Measurements from ENCODE around the gene NUP160.
"Not testable (repeated sequence)": the region's sequence is repeated elsewhere in the genome, so short reads cannot be mapped to it uniquely, and the experiment has no call there.

NUP160 gene

DNA sequence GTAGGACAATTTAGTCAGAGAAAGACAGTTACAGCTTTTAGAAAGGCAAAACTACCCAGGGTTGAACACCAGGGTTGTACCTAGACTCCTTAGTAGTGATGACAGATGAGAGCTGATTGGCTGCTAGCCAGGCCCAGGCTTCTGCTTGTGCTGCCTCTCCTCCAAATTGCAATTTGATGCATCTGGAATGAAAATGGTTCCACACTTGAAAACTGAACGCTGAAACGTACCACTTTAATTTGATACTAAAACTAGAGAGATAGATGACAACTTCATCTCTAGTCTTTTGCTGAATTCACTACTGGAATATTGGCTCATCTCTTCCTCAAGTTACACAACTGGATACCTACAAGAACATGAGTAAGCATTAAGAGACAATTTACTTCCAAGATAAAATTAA, 61.8 kb downstream of the NUP160 start:
- DNase-seq (ENCODE audit: low spot score) = no peak

DNA sequence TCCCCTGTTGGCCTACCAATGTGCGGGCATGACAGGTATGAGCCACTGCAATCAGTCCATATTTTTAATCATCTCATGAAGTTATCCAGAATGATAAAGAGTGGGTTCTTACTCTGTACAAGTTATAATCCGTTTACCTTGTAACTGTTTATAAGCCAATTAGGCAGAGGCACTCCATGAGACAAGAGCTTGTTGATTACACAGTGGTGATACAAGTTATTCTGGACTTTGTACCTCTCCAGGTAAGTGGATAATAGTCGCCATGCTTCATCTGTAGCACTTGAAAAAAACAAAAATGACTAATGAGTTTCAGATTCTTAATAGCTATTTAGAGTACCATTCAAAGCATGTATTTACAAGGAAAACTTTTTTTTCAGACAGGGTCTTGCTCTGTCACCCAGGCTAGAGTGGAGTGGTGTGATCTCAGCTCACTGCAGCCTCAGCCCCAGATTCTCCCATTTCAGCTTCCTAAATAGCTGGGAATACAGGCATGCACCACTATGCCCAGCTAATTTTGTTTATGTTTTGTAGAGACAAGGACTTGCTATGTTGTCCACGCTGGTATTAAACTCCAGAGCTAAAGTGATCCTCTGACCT, 63.3 kb downstream of the NUP160 start:
- DNase-seq (ENCODE audit: low spot score) = no peak

DNA sequence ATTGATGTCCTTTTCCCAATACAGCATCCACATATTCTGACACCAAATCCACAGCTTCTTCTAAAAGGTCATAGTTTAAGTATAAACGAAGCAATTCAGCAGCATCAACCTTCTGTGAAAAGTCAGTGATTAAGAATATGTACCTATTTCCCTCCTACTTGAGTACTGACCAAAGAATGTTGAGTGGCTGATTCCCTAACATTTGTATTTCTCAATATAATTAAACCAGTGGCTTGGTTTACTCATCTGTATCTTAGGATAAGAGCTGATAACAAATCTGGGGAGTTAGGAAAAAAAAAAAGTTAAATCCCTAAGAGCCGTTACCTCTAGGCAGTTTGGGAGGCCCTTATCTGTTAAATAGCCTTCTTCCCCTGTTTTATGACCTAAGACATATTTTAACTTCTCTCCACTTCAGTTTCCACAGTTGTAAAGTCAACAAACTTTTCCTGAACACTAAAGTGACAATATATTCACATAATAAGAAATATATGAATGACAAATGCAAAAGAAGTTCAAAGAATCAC, 65.0 kb downstream of the NUP160 start:
- DNase-seq (ENCODE audit: low spot score) = no peak

DNA sequence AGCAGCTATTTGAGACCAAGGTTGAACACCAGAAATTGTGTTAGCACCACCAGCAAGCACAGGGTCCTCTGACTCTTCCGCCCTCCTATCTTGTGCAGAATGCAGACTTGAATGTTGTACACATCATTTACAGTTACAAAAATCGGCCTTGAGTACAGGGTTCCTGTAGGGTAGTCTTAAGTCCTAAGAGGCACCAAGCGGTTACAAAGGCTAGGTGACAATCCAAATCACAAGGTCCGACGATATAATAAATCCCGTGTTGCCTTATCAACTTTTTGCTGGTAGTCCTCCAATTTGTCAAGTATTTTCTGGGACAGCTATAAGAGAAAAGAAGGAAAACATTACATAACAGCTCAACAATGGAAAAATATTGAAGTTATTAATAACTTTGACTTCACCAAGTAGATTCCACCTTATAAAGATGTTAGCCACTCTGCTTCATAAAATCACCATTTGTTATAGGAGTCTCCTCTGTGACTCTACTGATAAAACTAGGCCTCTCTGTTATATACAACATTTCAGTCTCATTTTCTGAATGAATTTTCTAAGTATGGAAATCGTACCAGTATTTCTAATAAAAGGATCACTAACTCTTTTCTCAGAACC, 69.2 kb downstream of the NUP160 start:
- no peak for DNase-seq (ENCODE audit: low spot score)

DNA sequence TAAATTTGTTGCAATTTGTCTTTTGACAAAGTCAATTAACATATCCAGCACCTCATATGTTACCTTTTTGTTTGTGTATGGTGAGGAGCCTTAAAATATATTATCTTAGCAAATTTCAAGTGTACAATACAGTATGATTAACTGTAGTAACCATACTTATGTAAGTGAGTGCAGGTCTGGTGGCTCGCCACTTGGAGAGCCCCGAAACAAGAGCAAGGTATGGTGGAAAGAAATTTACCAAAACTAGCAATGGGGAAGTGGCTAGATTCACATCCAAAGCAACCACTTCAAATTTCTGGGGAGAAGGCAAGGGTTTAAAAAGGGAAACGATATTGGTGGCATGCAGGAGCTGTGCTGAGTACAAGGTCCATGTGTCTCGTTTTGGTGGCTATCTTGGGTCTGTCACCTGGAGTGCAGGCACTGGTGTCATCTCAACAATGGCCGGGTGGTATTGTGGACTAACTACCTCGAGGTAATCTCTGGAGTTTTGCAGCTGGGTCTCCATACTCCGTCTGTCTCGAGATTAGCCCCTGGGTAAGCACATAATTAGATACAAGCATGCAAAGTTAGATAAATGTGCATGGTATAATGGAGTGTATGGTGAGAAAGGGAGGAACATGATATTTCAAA, 72.8 kb downstream of the NUP160 start:
- no peak for DNase-seq (ENCODE audit: low spot score)

DNA sequence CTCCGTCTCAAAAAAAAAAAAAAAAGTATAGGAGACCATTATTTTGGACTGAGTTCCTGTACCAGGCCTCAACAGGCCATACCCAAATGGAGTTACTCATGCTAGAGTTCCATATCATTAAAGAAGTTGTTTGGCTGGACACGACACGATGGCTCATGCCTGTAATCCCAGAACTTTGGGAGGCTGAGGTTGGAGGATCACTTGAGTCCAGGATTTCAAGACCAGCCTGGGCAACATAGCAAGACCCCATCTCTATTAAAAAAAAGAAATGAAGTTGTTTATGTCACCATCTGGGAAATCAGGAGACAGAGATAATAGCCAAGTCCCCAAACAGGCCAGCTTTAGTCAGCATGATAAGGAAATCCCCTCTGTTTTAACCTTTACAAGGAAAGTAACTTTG, 74.3 kb downstream of the NUP160 start:
- no peak for DNase-seq (ENCODE audit: low spot score)

DNA sequence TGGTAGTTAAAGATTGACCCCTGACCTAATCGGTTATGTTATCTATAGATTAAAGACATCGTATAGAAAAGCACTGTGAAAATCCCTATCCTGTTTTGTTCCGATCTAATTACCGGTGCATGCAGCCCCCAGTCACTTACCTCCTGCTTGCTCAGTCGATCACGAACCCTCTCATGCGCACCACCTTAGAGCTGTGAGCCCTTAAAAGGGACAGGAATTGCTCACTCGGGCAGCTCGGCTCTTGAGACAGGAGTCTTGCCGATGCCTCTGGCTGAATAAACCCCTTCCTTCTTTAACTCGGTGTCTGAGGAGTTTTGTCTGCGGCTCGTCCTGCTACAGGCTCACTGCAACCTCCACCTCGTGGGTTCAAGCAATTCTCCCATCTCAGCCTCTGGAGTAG, 78.6 kb downstream of the NUP160 start:
- DNase-seq (ENCODE audit: low spot score) = not testable (repeated sequence)

DNA sequence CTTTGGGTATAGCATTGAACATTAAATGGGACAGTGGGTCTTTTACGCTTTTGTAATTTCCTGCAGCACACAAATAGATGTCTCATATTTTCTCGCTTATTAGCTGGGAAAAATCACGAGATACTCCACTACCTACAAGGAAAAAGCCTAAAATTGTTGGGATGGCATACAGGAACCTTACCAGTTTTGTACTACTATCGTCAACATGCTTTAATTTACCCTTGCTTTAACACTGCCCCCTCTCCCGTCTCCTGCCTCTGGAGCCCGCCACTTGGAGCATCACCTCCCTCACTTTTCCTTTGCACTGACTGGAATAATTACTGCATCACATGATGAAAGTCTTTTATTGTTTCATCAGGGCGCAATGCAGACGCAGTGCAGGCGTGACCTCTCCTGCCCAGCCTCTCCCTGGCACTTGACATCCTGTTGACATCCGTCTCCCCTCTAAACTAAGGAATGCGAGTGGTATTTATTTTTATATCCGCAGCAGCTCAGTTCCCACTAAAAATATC, 80.0 kb downstream of the NUP160 start:
- DNase-seq (ENCODE audit: low spot score) = peak; percentile 96

DNA sequence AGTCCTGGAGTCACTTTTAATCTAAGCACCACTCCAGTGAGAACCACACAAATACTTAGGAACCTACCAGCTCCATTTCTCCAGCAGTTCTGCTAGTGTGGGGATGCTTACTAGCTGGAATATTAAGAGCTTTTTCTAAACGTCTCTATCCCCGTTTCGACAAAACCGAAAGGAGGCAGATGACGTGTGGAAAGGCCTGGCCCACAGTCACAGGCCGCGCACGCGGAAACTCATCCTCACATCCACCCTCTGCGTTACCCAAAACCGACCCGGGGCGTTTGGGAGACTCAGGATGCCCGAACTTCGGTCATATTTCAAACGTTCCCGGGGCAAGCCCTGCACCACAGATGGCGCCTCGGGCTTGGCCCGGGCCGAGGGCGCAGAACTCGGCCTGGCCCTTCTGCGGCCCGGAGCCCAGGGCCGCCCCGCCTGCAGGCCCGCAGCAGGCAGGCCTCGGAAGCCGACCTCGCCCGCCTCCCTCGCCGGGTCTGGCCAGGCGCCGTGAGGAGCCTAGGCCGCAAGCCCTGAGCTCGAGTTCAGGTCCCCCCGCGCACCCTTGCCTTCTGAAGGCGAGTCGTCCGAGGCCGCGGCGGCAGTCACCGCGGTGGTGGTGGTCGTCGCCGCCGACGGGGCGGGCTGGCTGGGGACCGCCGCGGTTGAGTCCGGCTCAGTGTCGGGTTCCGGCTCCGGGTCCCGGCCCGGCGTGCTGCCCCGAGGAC, 81.5 kb downstream of the NUP160 start:
- peak; percentile 69 for DNase-seq (ENCODE audit: low spot score)

DNA sequence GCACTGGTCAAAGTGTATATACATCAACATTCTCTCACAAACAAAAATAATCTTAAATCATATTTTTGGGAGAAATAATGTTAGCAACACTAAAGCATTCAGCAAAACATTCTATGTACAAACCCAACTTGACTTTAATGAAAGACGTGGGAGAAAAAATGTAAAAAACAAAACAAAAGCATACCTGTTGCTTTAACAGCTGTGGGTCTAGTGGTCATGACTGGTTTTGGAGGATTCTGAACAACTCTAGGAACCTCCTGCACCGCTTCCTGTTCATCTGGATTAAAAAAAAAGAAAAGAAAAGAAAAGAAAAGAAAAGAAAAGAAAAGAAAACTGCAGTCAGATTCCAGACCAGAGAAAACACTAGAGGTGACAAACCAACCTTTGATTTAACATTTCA, 83.1 kb downstream of the NUP160 start:
- no peak for DNase-seq (ENCODE audit: low spot score)

DNA sequence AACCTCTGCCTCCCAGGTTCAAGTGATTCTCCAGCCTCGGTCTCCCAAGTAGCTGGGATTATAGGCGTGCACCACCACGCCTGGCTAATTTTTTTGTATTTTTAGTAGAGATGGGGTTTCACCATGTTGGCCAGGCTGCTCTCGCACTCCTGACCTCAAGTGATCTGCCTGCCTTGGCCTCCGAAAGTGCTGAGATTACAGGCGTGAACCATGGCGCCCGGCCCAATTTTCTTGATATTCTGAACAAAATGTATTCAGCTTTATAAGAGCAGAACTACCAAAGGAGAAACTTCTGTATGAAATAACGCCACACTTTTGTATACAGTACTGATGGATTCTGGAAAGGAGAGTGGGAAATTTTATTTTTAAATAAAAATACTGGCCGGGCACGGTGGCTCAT, 88.9 kb downstream of the NUP160 start:
- not testable (repeated sequence) for DNase-seq (ENCODE audit: low spot score)

DNA sequence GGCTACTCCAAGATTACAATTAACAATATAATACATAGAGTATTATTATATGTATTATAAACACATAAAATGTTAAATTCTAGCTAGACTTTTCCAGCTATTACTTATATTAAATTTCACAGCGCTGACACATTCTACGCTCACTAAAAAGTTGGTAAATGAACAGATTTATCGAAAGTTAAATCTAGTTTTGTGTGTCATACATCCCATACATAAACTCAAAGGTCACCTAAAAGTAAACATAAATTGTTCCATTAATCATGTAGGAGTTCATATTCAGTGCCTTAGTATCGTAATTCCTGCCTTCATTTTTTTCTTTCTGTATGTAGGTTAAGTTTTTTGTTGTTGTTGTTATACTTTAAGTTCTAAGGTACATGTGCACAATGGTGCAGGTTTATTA, 91.9 kb downstream of the NUP160 start:
- DNase-seq (ENCODE audit: low spot score) = no peak

DNA sequence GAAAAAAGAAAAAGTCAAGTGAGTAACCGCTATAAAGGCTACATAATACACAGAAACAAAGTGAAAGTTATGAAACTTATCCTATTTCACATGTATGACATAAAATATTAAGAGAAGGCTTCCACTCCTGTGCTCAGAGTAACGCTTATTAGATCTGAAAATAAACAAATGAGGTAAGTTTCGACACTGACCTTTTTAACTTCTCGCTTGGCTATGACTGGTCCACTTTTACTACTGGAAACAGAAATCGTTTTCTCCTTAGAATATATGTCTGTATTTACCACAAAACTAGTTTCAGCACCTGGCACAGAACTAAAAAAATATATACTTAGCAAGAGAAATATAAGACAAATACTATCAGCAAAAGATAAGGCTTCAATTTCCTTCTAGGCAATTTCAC, 97.4 kb downstream of the NUP160 start:
- DNase-seq (ENCODE audit: low spot score) = no peak

DNA sequence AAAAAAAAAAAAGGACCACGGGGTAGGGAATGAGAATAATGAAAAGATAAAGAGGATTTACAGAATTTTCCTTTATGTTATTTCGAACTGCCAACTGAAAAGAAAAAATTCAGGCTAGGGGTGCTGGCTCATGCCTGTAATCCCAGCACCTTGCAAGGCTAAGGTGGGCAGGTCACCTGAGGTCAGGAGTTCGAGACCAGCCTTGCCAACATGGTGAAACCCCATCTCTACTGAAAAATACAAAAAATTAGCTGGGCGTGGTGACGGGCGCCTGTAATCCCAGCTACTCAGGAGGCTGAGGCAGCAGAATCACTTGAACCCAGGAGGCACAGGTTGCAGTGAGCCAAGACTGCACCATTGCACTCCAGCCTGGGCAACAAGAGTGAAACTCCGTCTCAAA, 105.7 kb downstream of the NUP160 start:
- DNase-seq (ENCODE audit: low spot score) = not testable (repeated sequence)

DNA sequence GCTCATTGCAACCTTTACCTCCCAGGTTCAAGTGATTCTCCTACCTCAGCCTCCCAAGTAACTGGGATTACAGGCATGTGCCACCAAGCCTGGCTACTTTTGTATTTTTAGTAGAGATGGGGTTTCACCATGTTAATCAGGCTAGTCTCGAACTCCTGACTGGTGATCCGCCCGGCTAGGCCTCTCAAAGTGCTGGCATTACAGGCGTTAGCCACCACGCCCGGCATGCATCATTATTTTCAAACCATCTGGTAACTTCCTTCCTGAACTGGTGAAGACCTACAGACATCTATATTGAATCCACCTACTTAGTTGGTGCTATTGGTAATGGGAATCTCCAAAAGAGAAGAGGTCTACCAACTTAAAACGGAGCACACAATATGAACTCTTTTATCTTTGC, 110.3 kb downstream of the NUP160 start:
- not testable (repeated sequence) for DNase-seq (ENCODE audit: low spot score)

DNA sequence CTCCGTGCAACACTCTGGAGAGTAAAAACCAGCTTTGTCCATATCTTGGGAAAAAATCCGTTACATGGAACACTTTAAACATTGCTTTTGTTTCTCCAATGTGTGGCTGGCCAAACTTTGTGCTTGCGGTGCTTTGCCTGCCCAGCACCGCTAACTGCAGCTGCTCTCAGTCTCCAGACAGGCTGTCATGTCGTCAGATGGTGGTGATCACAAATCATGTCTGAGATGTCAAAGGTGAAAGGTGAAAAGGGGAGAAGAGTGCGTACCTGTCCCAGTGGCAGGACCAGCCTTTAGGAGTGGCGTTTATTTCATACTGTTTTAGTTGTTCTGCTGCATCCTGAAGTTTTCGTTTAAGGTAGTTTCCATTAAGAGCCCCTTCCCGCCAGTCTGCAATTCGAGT, 115.9 kb downstream of the NUP160 start:
- no peak for DNase-seq (ENCODE audit: low spot score)

DNA sequence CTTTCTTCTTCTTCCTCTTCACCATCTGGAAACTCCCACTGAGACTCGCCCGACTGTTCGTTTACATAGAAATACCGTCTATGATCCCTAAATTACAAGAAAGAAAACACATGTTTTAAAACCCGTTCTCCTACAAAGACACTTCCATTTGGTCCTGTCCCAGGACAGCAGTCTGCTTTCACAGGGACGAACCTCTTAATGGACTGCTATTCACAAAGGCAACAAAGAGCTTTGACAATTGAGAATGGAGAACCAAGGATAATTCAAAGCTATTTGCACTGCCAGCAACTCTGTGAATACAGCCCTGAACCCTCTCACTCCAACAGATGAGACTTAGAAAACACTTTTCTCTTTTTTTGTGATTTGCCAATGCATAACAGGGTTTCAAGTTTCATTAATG, 116.7 kb downstream of the NUP160 start:
- no peak for DNase-seq (ENCODE audit: low spot score)
